Karpas-422 (cell line): ENCODE measurements around the gene OTUD3. TPM values are rescaled to one million over a fixed set of nuclear protein-coding genes. Genes with fewer than 3 reads are reported as not detected.
"Not testable (repeated sequence)": the region's sequence is repeated elsewhere in the genome, so short reads cannot be mapped to it uniquely, and the experiment has no call there.

Source experiments
- DNase-seq: peaks from one replicate; pipeline ENCODE4 v3.0.0-alpha.2; 2015
- H2AFZ ChIP-seq: fragments of 200-600 bp; sonication (generic); 2 replicates; pipeline ENCODE4 v1.6.1; 2014; ENCODE audit warnings: antibody characterized with exemption, low read length, mixed read lengths
- H3K27ac ChIP-seq: fragments of 200-600 bp; sonication (generic); 2 replicates; pipeline ENCODE4 v1.5.1; 2014; ENCODE audit warnings: mild to moderate bottlenecking, low read length, moderate library complexity
- H3K27me3 ChIP-seq: fragments of 200-600 bp; sonication (generic); 2 replicates; pipeline ENCODE4 v1.6.1; 2014; ENCODE audit warnings: low read length, mixed read lengths
- H3K36me3 ChIP-seq: fragments of 200-600 bp; sonication (generic); 2 replicates; pipeline ENCODE4 v1.6.1; 2014; ENCODE audit warnings: low read length, mixed read lengths; ENCODE audit not compliant: insufficient read depth
- H3K4me1 ChIP-seq: fragments of 200-600 bp; sonication (generic); 2 replicates; pipeline ENCODE4 v1.6.1; 2014; ENCODE audit warnings: mild to moderate bottlenecking, low read length, mixed read lengths
- H3K4me2 ChIP-seq: fragments of 200-600 bp; sonication (generic); 2 replicates; pipeline ENCODE4 v1.6.1; 2014; ENCODE audit warnings: low read length, low read depth, mild to moderate bottlenecking; ENCODE audit not compliant: poor library complexity, severe bottlenecking
- H3K4me3 ChIP-seq: fragments of 200-600 bp; sonication (generic); 2 replicates; pipeline ENCODE4 v1.5.1; 2014; ENCODE audit warnings: mild to moderate bottlenecking, antibody characterized with exemption, low read length, mixed read lengths
- H3K79me2 ChIP-seq: fragments of 200-600 bp; sonication (generic); 2 replicates; pipeline ENCODE4 v1.6.1; 2014; ENCODE audit warnings: mild to moderate bottlenecking, low read length, mixed read lengths
- H3K9ac ChIP-seq: fragments of 200-600 bp; sonication (generic); 2 replicates; pipeline ENCODE4 v1.6.0; 2014; ENCODE audit warnings: low read length
- H3K9me2 ChIP-seq: fragments of 200-600 bp; sonication (generic), shearing (Covaris generic); replicated peaks from 2 replicates; pipeline ENCODE4 v1.6.0; 2014; ENCODE audit warnings: mild to moderate bottlenecking, low read length, moderate library complexity; ENCODE audit not compliant: insufficient read depth
- H3K9me3 ChIP-seq: fragments of 300-700, 200-600 bp; sonication (generic); 2 replicates; pipeline ENCODE4 v1.6.1; 2014; ENCODE audit warnings: low read length, mixed read lengths
- H4K20me1 ChIP-seq: fragments of 200-600 bp; sonication (generic); 2 replicates; pipeline ENCODE4 v1.6.1; 2014; ENCODE audit warnings: mild to moderate bottlenecking, antibody characterized with exemption, low read length, low read depth; ENCODE audit not compliant: insufficient read depth
- total RNA-seq: library from RNA; depleted of rRNA; stranded (reverse); fragments of >200 nt; shearing (Covaris generic); gene quantifications from 2 replicates; pipeline ENCODE4 v1.2.3, GENCODE V29; 2014; ENCODE audit warnings: low replicate concordance

Gene OTUD3
- total RNA-seq, 1 experiment from 2014 or later: 9.1 TPM

DNA sequence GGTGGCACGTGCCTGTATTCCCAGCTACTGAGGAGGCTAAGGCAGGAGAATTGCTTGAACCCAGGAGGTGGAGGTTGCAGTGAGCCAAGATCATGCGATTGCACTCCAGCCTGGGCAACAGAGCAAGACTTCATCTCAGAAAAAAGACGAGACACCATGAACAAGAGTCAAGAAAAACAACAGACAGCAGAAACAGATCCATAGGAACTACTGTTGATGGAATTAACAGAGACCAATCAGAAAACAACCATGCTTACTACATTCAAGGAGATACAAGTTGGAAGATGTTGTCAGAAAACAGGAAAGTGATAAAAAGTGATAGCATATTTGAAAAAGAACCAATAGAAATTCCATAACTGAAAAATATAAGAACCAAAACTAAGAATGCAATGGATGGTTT is 19.3 kb upstream of the OTUD3 start:
- H3K9me2 ChIP-seq: no peaks in the 10 kb centered on the region
- H3K9ac ChIP-seq: no peak overlapping the region
- no peak overlapping the region for H3K4me3 ChIP-seq
- H4K20me1 ChIP-seq: no peaks in the 10 kb centered on the region
- no peaks in the 10 kb centered on the region for H3K27me3 ChIP-seq
- no peak overlapping the region for H3K27ac ChIP-seq
- no peak overlapping the region for H2AFZ ChIP-seq
- no peak overlapping the region for H3K4me2 ChIP-seq
- no peaks in the 10 kb centered on the region for H3K9me3 ChIP-seq
- no peaks in the 10 kb centered on the region for H3K79me2 ChIP-seq
- H3K4me1 ChIP-seq: no peaks in the 10 kb centered on the region
- H3K36me3 ChIP-seq: no peaks in the 10 kb centered on the region
- no peak for DNase-seq

DNA sequence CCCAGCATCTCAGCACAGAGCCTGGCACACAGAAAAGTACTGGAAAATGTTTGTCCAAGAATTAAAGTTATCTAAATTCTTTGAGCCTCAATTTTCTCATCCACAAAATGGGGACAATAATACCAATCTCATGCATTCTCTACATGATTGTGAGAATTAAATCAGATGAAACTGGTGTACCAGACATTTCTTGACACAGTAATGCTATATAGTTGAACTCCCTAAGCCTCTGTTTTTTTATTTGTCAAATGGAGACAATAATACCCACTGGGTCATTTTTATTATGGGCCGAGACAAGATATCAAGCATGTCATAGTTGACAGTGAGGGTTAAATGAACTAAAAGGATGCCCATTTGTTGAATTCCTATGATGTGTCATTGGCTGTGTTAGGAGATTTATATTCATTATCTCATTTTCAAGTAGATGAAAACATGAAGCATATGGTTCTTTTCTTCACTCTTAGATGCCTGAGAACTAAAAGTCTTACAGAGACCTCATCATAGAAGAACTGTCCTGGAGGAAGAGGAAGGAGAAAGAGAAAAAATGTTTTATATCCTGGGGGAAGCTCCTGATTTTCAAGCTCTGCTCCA is 17.5 kb upstream of the OTUD3 start:
- Histone ChIP-seq H3K79me2 (no peaks in the 10 kb centered on the region), H3K36me3 (no peaks in the 10 kb centered on the region), H3K4me2 (no peak overlapping the region), H2AFZ (no peak overlapping the region), H3K27ac (no peak overlapping the region), H3K4me1 (no peaks in the 10 kb centered on the region), H3K9me3 (no peaks in the 10 kb centered on the region), H4K20me1 (no peaks in the 10 kb centered on the region), H3K9ac (no peak overlapping the region), H3K4me3 (no peak overlapping the region), H3K9me2 (no peaks in the 10 kb centered on the region), H3K27me3 (no peaks in the 10 kb centered on the region)
- no peak for DNase-seq

- H3K9ac ChIP-seq: no peak overlapping the region
- no peaks in the 10 kb centered on the region for H3K9me2 ChIP-seq
- H3K36me3 ChIP-seq: no peaks in the 10 kb centered on the region
- H3K27ac ChIP-seq: no peak overlapping the region
- no peaks in the 10 kb centered on the region for H3K9me3 ChIP-seq
- no peak overlapping the region for H3K4me2 ChIP-seq
- H2AFZ ChIP-seq: no peak overlapping the region
- no peaks in the 10 kb centered on the region for H4K20me1 ChIP-seq
- no peaks in the 10 kb centered on the region for H3K79me2 ChIP-seq
- no peaks in the 10 kb centered on the region for H3K4me1 ChIP-seq
- H3K4me3 ChIP-seq: no peak overlapping the region
- H3K27me3 ChIP-seq: no peaks in the 10 kb centered on the region
- DNase-seq: no peak
These were observed 16.2 kb upstream of the OTUD3 start for GRCh38 chr1:19866029-19866428.

DNA sequence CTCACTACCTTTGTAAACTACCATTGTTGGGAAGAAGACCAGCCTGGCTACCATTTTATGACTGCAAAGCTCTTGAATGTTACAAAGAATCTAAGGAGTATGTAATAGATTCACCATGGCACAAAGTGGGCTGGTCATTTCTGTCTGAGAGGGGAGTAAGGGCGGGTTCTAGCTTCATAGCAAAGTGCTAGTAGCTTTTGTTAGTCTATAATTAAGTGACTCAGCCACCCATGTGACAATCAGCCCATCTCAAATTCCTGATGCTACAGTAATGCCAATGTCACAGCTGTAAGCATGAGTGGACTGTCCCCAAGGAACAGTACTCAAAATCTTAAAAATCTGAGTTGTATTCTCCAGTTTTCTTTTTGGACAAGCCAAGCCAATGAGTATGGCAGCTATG is 15.4 kb upstream of the OTUD3 start:
- H4K20me1 ChIP-seq: no peaks in the 10 kb centered on the region
- H2AFZ ChIP-seq: no peak overlapping the region
- no peaks in the 10 kb centered on the region for H3K9me3 ChIP-seq
- no peaks in the 10 kb centered on the region for H3K27me3 ChIP-seq
- no peaks in the 10 kb centered on the region for H3K36me3 ChIP-seq
- H3K9me2 ChIP-seq: no peaks in the 10 kb centered on the region
- no peak for DNase-seq
- no peak overlapping the region for H3K4me2 ChIP-seq
- H3K4me1 ChIP-seq: no peaks in the 10 kb centered on the region
- H3K4me3 ChIP-seq: no peak overlapping the region
- H3K79me2 ChIP-seq: no peaks in the 10 kb centered on the region
- H3K9ac ChIP-seq: no peak overlapping the region
- H3K27ac ChIP-seq: no peak overlapping the region

DNA sequence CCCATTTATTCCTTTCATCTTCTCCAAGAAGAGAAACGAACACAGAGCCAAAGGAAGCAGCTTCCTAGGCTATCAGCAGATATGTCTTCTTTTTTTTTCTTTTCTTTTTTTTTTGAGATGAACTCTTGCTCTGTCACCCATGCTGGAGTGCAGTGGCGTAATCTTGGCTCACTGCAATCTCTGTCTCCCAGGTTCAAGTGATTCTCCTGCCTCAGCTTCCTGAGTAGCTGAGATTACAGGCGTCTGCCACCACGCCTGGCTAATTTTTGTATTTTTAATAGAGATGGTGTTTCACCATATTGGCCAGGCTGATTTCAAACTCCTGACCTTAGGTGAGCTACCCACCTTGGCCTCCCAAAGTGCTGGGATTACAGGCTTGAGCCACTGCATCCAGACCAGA is 13.6 kb upstream of the OTUD3 start:
- H3K4me3 ChIP-seq, H3K4me2 ChIP-seq, H3K27me3 ChIP-seq, DNase-seq, H4K20me1 ChIP-seq, H3K9me2 ChIP-seq, H3K36me3 ChIP-seq, H3K27ac ChIP-seq, H2AFZ ChIP-seq, H3K9ac ChIP-seq, H3K79me2 ChIP-seq, H3K9me3 ChIP-seq, H3K4me1 ChIP-seq: not testable (repeated sequence)

DNA sequence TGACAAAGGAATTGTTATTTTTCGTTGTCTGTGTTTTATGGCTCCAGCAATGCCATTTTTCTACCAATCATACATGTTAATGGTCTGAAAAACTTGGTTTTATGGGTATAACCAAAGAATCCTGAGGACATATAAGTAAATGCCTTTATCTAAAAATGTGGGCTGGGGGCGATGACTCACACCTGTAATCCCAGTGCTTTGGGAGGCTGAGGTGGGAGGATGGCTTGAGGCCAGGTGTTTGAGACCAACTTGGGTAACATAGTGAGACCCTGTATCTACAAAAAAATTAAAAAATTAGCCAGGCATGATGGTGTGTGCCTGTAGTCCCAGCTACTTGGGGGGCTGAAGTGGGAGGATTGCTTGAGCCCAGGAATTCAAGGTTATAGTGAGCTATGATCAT is 12.7 kb upstream of the OTUD3 start:
- not testable (repeated sequence) for H3K4me2 ChIP-seq, H3K36me3 ChIP-seq, H3K4me1 ChIP-seq, H3K9me2 ChIP-seq, H3K27ac ChIP-seq, H4K20me1 ChIP-seq, H3K9me3 ChIP-seq, H3K4me3 ChIP-seq, DNase-seq, H2AFZ ChIP-seq, H3K79me2 ChIP-seq, H3K9ac ChIP-seq, H3K27me3 ChIP-seq

DNA sequence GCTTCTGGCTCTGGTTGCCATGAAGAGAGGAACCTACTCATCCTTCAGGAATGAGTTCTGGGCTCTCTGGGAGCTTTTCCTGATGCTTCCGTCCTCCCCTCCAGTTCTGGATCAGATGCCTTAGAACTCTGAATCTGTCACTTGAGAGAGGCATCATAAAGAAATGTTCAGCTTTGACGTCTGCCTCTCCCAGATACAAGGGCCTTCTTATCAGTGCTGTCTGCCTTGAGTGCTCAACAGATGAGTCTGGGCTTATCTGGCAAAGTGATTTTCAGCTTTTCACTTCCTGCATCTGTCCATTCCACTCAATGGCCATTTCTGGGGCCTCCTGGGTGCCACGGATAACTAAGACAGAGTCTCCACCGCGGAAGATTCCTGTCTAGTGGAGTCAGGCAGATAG is 12.3 kb upstream of the OTUD3 start:
- Histone ChIP-seq H3K4me2 (no peak overlapping the region), H2AFZ (no peak overlapping the region), H3K9me3 (no peaks in the 10 kb centered on the region), H3K27me3 (no peaks in the 10 kb centered on the region), H3K36me3 (no peaks in the 10 kb centered on the region), H3K79me2 (no peaks in the 10 kb centered on the region), H4K20me1 (no peaks in the 10 kb centered on the region), H3K4me1 (no peaks in the 10 kb centered on the region), H3K27ac (no peak overlapping the region), H3K4me3 (no peak overlapping the region), H3K9ac (no peak overlapping the region), H3K9me2 (no peaks in the 10 kb centered on the region)
- no peak for DNase-seq

- Histone ChIP-seq H4K20me1 (no peaks in the 10 kb centered on the region), H2AFZ (no peak overlapping the region), H3K9me3 (no peaks in the 10 kb centered on the region), H3K4me1 (no peaks in the 10 kb centered on the region), H3K79me2 (no peaks in the 10 kb centered on the region), H3K9ac (no peak overlapping the region), H3K4me3 (no peak overlapping the region), H3K36me3 (no peaks in the 10 kb centered on the region), H3K27me3 (no peaks in the 10 kb centered on the region), H3K4me2 (no peak overlapping the region), H3K27ac (no peak overlapping the region), H3K9me2 (no peaks in the 10 kb centered on the region)
- no peak for DNase-seq
These were observed 10.0 kb upstream of the OTUD3 start for GRCh38 chr1:19872190-19872589.
